ENCODE measurements around the gene PRKCA.

DNA sequence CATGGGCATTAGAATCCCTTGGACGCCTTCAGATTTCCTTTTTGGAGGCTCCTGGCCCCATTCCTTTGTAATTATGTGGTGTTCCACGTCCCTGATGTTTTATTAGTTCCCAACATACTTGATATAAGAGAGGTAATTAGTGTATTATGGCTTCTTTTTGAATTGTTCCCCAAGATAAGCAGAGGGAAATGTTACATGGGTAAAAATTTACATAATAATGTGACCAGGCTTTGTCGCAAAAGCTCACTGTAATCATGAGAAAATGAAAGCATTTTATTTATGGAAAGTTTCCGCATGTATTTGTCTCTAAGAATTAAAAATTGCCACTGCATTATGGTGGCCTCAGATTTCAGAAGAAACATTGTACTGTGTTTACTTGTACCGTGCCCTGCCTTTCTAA lies 177.8 kb downstream of the PRKCA start:
- TF ChIP-seq, protein P1, sequence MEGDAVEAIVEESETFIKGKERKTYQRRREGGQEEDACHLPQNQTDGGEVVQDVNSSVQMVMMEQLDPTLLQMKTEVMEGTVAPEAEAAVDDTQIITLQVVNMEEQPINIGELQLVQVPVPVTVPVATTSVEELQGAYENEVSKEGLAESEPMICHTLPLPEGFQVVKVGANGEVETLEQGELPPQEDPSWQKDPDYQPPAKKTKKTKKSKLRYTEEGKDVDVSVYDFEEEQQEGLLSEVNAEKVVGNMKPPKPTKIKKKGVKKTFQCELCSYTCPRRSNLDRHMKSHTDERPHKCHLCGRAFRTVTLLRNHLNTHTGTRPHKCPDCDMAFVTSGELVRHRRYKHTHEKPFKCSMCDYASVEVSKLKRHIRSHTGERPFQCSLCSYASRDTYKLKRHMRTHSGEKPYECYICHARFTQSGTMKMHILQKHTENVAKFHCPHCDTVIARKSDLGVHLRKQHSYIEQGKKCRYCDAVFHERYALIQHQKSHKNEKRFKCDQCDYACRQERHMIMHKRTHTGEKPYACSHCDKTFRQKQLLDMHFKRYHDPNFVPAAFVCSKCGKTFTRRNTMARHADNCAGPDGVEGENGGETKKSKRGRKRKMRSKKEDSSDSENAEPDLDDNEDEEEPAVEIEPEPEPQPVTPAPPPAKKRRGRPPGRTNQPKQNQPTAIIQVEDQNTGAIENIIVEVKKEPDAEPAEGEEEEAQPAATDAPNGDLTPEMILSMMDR (IDR thresholded peaks at IDR 0.05; ENCODE audit: low read depth, low read length, missing input control) = no peak
- TF ChIP-seq, protein P2, sequence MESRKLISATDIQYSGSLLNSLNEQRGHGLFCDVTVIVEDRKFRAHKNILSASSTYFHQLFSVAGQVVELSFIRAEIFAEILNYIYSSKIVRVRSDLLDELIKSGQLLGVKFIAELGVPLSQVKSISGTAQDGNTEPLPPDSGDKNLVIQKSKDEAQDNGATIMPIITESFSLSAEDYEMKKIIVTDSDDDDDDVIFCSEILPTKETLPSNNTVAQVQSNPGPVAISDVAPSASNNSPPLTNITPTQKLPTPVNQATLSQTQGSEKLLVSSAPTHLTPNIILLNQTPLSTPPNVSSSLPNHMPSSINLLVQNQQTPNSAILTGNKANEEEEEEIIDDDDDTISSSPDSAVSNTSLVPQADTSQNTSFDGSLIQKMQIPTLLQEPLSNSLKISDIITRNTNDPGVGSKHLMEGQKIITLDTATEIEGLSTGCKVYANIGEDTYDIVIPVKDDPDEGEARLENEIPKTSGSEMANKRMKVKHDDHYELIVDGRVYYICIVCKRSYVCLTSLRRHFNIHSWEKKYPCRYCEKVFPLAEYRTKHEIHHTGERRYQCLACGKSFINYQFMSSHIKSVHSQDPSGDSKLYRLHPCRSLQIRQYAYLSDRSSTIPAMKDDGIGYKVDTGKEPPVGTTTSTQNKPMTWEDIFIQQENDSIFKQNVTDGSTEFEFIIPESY (IDR thresholded peaks at IDR 0.05) = no peak
- TF ChIP-seq, protein P3, sequence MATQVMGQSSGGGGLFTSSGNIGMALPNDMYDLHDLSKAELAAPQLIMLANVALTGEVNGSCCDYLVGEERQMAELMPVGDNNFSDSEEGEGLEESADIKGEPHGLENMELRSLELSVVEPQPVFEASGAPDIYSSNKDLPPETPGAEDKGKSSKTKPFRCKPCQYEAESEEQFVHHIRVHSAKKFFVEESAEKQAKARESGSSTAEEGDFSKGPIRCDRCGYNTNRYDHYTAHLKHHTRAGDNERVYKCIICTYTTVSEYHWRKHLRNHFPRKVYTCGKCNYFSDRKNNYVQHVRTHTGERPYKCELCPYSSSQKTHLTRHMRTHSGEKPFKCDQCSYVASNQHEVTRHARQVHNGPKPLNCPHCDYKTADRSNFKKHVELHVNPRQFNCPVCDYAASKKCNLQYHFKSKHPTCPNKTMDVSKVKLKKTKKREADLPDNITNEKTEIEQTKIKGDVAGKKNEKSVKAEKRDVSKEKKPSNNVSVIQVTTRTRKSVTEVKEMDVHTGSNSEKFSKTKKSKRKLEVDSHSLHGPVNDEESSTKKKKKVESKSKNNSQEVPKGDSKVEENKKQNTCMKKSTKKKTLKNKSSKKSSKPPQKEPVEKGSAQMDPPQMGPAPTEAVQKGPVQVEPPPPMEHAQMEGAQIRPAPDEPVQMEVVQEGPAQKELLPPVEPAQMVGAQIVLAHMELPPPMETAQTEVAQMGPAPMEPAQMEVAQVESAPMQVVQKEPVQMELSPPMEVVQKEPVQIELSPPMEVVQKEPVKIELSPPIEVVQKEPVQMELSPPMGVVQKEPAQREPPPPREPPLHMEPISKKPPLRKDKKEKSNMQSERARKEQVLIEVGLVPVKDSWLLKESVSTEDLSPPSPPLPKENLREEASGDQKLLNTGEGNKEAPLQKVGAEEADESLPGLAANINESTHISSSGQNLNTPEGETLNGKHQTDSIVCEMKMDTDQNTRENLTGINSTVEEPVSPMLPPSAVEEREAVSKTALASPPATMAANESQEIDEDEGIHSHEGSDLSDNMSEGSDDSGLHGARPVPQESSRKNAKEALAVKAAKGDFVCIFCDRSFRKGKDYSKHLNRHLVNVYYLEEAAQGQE (IDR thresholded peaks at IDR 0.05) = no peak

All from liver (tissue), 2 donors.